ENCODE results near the gene TMEM63C.

TMEM63C gene

DNA sequence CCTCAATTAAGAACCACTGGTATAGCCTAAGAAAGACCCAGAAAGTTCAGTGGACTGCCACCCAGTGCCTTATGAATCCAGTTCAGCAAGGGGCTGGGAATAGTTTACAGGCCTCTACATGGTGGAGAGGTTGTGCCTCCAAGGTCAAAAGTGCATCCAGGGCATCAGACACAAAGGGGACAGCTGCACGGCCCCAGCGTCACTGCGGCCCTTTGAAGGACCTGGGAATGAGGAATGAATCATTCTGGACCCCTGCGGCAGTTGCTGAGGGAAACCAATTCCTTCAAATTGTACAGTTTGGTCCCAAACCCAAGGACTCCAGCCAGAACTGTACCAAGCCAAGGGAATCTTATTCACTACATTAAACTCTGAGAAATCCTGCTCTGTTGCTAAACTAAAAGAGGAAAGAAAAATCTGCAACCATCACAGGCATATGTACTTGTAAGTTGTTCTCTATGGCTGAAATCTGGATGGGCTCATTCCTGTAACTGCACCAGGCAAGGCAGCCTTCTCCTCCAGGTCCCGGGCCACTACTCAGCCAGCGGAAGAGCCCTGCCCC is 100.3 kb downstream of the TMEM63C start:
- FAIRE-seq = no peak

DNA sequence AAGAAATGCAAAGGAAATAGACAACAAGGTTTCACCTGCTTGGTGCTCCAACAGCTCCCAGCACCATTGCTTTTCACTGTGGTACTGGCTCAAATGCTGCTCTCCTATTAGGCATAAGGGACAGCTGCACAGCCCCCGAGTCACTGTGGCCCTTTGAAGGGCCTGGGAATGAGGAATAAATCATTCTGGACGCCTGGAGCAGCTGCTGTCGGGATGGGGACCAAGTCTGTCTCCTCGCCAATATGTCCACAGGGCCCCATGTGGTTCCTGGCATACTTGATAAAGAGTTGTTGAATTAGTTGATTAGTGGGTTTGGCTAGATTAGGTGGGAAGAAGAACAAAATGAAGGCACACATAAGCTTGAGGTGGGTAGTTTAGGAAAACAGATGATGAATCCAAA is 102.5 kb downstream of the TMEM63C start:
- no peak for FAIRE-seq

DNA sequence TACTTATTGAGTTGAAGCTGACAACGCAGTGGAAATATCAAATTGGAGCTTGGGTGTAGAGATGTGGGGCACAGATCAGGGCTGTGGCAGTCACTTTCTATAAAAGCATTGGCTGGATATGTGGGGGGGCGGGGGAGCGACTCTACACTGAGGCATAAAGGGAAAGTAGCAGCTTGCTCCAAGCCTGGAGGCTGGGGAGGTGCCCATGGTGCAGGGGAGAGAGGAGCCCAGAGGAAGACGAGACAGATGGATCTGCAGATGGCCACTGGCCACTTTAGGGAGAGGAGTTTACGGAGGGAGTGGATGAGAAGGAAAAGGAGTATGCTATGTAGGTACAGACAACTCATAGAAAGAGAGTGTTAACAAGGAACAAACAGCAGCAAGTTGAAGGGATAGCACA is 102.9 kb downstream of the TMEM63C start:
- FAIRE-seq = no peak

DNA sequence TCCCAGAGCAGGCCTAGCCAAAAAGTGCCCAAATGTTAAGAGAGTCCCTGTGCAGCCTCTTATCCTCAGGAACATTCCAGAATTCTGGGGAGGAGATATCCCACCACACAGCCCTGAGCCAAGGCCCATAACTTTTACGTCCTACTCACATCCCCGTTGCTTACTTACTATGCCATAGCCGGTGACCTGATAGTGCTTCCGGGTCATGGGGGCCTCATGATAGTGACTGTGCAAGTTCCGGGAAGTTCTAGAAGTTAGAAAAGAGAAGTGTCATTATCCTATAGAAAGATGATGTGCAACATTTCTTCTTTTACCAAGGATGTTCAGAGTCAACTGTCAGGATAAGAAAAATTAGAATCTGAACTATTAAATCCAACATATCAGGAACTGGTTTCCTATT is 105.0 kb downstream of the TMEM63C start:
- FAIRE-seq = no peak

DNA sequence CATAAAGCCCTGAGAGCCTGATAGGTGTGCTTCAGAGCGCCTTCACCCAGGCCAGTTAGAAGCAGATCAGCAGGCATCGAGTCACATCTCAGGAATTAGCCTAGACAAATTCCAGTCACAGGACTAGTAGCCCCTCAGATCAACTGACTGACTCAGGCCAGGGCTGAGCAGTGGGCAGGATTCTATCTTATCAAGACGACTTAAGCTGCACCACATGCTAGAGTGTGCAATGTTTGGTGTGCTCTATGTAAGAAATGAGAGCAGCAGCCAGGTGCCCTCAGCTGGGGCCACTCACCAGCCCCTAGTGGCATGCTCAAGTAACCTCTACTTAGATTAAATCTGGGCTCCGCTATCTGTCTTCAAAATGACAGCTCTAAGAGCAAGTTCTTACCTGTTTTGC is 109.1 kb downstream of the TMEM63C start:
- no peak for FAIRE-seq

DNA sequence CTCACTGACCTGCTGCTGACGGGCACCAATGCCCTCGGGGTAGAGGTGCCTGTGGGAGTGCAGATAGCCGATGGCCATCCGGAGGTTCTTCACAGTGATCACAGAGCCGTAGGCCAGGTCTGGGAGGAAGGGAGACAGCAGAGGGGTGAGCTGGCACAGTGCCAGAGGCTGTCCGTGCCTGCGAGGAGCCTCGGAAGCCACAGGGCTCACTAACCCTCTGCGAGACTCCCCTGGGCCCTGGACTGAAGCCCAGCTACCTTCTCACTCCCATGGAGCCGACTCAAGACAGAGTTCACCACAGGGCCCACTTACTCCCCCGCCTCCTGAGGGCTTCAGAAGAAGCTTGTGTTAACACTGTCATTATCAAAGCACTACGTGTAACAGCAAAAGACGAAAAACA is 114.6 kb downstream of the TMEM63C start:
- no peak for FAIRE-seq

DNA sequence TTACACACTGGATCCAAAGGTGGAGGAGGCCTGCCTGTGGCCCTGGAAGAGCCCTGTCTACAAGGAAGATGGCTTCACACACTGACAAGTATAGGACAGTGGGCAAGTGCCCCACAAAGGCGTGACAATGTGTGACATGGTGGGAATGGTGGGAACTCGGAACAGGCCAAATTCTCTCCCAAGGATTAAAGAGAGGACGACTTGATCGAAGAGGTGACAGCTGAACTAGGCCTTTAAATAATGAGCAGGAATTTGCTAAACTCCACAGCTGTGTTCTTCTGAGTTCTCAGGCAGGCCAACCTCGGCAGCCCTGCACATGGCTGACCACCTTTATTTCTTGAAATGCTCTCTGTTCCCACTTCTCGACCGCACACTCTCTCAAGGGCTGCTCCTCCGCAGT is 115.3 kb downstream of the TMEM63C start:
- FAIRE-seq = no peak

DNA sequence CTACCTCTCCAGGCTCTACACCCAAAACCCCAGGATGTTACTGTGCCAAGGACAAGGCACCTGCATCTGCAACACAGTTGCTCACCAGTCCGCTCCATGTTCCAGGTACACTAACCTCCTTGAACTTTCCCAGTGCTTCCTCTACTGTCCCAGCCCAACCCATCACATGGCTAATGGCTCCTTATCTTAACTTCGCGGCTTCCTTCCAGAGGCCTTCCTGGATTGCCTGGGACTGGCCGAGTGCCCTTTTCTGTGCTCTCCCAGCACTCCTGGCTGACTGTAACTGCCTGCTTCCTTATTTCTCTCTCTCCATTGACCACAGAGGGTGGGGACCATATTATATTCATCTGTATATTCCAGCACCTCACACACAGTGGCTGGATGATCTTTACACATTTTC is 118.2 kb downstream of the TMEM63C start:
- no peak for FAIRE-seq

DNA sequence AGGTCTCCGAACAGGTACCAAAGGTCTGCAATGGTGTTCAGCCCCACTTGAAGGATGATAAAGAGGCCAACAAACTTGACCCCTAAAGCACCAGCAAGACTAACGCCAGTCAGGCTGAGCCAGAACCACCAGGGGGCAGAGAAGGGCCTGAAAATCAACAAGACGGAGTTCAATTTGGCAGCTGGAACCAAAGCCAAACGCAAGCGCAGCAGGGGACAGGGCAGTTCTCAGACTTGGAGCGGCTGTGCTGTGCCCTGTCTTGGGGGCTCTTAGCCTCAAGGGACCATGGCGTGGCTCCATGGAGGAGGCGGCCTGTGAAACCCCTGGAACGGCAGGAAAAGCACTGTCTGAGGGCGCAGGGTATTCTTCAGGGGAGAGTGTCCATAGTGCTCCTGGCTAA is 119.5 kb downstream of the TMEM63C start:
- FAIRE-seq = no peak

DNA sequence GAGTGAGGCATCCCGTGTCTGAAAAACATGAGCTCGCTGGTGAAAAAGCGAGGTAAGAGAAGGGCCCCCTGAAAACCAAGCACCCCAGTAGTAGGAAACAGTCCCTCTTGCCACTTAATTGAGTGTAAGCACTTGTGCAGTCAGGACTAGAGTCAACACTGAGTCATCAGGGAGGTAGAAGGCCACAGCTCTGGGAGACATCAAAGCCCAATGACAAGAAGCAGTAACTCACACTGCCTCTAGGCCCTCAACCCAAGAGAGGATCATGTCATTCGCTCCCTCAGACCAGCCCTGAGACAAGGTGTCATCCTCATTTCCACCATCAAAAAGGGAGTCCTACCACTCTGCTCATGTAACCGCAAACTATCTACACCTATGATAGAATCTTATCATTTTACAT is 121.3 kb downstream of the TMEM63C start:
- no peak for FAIRE-seq

DNA sequence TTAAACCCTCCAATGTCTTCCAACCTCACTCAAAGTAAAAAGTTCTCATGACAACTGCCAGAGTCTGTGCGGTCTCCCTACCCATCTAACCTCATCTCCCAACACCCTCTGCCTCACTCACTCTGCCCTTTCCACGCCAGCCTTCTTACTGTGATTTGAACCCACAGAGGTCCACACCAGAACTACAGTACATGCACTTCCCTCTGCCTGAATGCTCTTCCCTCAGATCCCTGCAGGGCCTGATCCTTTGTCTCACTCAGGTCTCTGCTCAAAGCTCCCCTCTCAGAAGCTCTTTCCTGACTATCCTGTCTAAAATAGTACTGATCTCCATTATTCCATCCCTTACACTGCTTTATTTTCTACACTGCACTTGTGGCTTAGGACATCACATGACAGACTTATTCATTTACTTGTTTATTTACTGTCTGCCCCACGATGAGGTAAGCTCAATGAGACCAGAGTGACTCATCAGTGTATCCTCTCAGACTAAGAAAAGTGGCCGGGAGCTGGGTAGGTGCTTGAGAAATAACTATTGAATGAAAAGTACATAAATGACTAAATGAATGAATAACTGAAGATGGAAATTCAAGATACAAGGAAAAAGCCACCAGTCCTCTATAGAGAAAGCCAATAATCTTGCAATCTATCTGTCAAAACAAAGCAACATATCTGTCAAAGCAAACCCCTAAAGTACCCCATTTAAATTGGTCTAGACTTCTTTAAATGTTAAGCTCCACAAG is 122.0 kb downstream of the TMEM63C start:
- no peak for FAIRE-seq

DNA sequence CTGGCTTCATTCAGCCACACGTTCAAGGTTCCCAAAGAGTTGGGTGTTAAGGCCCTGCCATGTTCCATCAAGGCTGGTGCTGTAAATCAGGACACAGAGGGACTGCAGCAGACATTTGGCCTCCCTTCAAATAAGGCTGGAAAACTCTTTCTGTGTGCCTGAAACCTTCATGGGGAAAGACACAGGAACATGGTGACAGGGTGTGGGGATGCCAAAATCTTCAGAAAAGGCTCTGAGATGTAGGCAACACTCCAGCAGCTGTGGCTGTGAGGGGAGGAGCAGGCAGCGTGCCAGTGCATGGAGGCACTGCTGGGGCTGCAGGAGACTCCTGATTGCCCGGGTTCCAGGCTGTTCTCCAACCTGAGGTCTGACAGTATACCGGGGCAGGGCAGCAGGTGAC is 124.1 kb downstream of the TMEM63C start:
- FAIRE-seq = no peak

DNA sequence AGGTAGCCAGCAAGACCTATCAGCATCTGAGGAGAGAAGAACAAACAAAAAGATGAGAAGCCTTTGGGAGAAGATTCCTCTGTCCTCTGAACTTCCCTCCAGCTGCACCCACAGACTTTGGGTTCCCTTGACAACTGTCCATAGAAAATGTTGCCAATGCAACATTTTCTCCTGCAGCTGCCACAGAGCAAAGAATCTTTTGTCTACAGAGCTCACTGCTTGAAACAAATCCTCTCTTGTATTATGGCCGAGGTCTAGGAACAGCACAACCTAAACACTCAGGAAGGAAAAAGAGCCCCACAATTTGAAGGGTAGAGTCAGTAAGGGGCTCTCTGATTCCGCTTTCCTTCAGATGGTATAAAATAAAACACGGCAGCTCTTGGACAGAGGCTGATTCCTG is 124.8 kb downstream of the TMEM63C start:
- FAIRE-seq = no peak

DNA sequence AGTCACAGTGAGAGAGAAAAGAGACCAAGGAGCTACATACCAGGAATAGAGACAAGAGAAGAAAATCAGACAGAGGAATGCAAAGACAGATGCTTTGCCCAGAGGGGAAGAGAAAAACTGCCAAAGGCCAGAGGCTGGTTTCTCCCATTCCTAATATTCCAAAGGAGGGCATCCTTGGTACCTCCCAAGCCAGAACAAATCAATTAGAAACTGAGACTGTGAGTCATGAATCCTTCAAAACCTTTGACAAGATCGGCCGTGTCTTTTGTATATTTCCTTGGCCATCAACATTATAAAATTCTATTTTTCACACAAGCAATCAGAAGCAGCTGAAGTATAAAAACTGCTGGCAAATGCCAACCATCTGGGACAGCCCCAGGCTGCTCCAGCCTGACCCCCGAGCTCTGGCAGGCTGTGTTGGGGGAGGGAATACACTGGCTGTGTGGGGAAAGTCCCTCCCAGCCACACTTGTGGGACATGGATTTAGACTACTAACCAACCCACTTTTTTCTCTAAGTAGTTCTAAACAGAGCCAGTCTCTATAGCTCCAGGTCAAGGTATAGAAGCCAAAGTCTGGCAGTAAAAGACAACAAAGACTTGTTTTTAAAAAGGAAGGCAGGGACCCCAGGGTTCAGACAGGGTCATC is 125.4 kb downstream of the TMEM63C start:
- FAIRE-seq = no peak

Data from colon (tissue), 2 donors.